Cardiac muscle cell (in vitro differentiated cells and primary cell): ENCODE results near the gene VWA2. TPM values are rescaled to one million over a fixed set of nuclear protein-coding genes. Genes with fewer than 3 reads are reported as not detected.

ENCODE experiments used
- DNase-seq, 2 donors: peaks; one replicate each; pipeline versions ENCODE4 v3.0.0 to v3.0.0-alpha.2; 2010 to 2017; ENCODE audit warnings: low read depth in 1 of 2, low spot score in 1 of 2
- H3K27ac ChIP-seq: fragments of 200-600 bp; sonication (generic); 2 replicates; pipeline ENCODE4 v1.5.1; 2016
- H3K27me3 ChIP-seq: fragments of 200-600 bp; sonication (generic); 2 replicates; pipeline ENCODE4 v1.6.0; 2016; ENCODE audit warnings: control low read depth
- H3K36me3 ChIP-seq: fragments of 200-600 bp; sonication (generic); 2 replicates; pipeline ENCODE4 v1.5.1; 2016; ENCODE audit warnings: control low read depth
- H3K4me1 ChIP-seq: fragments of 200-600 bp; sonication (generic); 2 replicates; pipeline ENCODE4 v1.8.1; 2017; ENCODE audit warnings: low read depth, mild to moderate bottlenecking, mixed run types
- H3K4me3 ChIP-seq: fragments of 200-600 bp; sonication (generic); 2 replicates; pipeline ENCODE4 v1.5.1; 2016; ENCODE audit warnings: mild to moderate bottlenecking
- H3K9me3 ChIP-seq: fragments of 200-600 bp; sonication (generic); 2 replicates; pipeline ENCODE4 v1.5.1; 2017; ENCODE audit warnings: low read depth, mild to moderate bottlenecking, control low read depth
- polyA plus RNA-seq: library from polyadenylated mRNA; unstranded; fragments of >200 nt; fragmentation: Nextera tagmentation; extraction: Ambion mirVana; gene quantifications from 2 replicates; pipeline ENCODE4 v1.2.1, GENCODE V29; 2016
- total RNA-seq: library from RNA; depleted of rRNA; stranded (reverse); fragments of >200 nt; gene quantifications from 2 replicates; pipeline ENCODE4 v1.2.3, GENCODE V29; 2016
- TF ChIP-seq, protein P1 (sequence below): IDR thresholded peaks from 2 replicates; pipeline ENCODE4 v1.5.1; 2012; ENCODE audit warnings: low read depth, mild to moderate bottlenecking, low read length

The VWA2 gene
- total and polyA plus RNA-seq, 2 experiments from 2014 or later = not detected

DNA sequence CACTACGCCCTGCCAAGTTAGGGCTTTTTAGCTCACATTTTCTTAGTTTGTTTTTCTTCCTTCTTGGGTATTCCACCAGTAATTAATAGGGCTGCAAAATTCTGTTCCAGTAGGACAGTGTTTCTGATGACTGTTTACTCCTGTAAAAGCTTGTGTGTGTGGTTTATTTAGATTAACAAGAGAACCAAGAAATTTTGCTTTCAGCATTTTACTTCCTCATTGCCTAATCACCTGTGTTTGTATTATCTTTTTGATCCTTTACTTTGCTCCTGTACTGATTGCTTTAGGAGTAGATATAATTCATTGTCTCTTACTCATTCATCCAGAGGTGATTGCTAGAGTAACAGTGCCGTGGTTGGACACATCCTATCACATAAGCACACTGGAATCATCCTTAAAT lies 32.2 kb upstream of the VWA2 start:
- H3K4me3 ChIP-seq = no peak overlapping the region
- H3K9me3 ChIP-seq = no peaks in the 10 kb centered on the region
- no peaks in the 10 kb centered on the region for H3K27me3 ChIP-seq
- no peak overlapping the region for H3K27ac ChIP-seq
- no peaks in the 10 kb centered on the region for H3K36me3 ChIP-seq
- no peak for DNase-seq
- TF ChIP-seq, protein P1, sequence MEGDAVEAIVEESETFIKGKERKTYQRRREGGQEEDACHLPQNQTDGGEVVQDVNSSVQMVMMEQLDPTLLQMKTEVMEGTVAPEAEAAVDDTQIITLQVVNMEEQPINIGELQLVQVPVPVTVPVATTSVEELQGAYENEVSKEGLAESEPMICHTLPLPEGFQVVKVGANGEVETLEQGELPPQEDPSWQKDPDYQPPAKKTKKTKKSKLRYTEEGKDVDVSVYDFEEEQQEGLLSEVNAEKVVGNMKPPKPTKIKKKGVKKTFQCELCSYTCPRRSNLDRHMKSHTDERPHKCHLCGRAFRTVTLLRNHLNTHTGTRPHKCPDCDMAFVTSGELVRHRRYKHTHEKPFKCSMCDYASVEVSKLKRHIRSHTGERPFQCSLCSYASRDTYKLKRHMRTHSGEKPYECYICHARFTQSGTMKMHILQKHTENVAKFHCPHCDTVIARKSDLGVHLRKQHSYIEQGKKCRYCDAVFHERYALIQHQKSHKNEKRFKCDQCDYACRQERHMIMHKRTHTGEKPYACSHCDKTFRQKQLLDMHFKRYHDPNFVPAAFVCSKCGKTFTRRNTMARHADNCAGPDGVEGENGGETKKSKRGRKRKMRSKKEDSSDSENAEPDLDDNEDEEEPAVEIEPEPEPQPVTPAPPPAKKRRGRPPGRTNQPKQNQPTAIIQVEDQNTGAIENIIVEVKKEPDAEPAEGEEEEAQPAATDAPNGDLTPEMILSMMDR = no peak
- no peaks in the 10 kb centered on the region for H3K4me1 ChIP-seq

DNA sequence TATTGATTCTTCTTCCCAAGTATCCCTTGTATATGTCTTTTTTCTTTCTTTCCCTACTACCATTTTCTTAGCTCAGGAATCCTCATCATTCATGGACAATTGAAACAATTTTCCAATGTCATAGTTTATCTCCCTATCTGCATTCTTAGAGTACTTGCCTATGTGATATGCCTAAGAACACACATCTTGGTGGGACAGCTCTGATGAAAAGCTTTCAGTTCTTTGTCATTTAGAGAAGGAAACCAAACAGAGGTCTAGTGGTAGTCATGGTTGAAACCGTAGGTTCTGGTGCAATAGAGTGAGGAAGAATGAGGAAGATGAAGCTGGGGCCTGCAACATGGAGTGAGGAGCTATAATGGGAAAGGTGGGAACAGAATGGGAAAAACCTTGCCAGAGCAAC lies 31.7 kb upstream of the VWA2 start:
- DNase-seq = no peak
- Histone ChIP-seq H3K27ac (no peak overlapping the region), H3K9me3 (no peaks in the 10 kb centered on the region), H3K27me3 (no peaks in the 10 kb centered on the region), H3K4me1 (no peaks in the 10 kb centered on the region), H3K36me3 (no peaks in the 10 kb centered on the region), H3K4me3 (no peak overlapping the region)
- TF ChIP-seq, protein P1 = no peak

GRCh38 chr10:114208351-114208750 lies 30.7 kb upstream of the VWA2 start:
- no peak overlapping the region for H3K27ac ChIP-seq

GRCh38 chr10:114212153-114212552 lies 26.9 kb upstream of the VWA2 start:
- TF ChIP-seq, protein P1 = no peak

More at GRCh38 chr10:114208351-114208750, 30.7 kb upstream of the VWA2 start:
- H3K36me3 ChIP-seq = no peaks in the 10 kb centered on the region
- no peak overlapping the region for H3K4me3 ChIP-seq
- no peaks in the 10 kb centered on the region for H3K4me1 ChIP-seq
- TF ChIP-seq, protein P1 = no peak
- no peaks in the 10 kb centered on the region for H3K27me3 ChIP-seq
- no peaks in the 10 kb centered on the region for H3K9me3 ChIP-seq
- peak in 1 of 2 donors; percentile 8 for DNase-seq

GRCh38 chr10:114215033-114215432 lies 24.0 kb upstream of the VWA2 start:
- Histone ChIP-seq H3K27me3 (no peaks in the 10 kb centered on the region), H3K9me3 (no peaks in the 10 kb centered on the region), H3K27ac (no peak overlapping the region), H3K4me1 (no peaks in the 10 kb centered on the region), H3K4me3 (no peak overlapping the region), H3K36me3 (no peaks in the 10 kb centered on the region)
- TF ChIP-seq, protein P1 = no peak
- DNase-seq = no peak

More at GRCh38 chr10:114212153-114212552, 26.9 kb upstream of the VWA2 start:
- DNase-seq = no peak
- no peak overlapping the region for H3K4me3 ChIP-seq
- no peak overlapping the region for H3K27ac ChIP-seq
- no peaks in the 10 kb centered on the region for H3K4me1 ChIP-seq
- no peaks in the 10 kb centered on the region for H3K27me3 ChIP-seq
- H3K9me3 ChIP-seq = no peaks in the 10 kb centered on the region
- no peaks in the 10 kb centered on the region for H3K36me3 ChIP-seq

DNA sequence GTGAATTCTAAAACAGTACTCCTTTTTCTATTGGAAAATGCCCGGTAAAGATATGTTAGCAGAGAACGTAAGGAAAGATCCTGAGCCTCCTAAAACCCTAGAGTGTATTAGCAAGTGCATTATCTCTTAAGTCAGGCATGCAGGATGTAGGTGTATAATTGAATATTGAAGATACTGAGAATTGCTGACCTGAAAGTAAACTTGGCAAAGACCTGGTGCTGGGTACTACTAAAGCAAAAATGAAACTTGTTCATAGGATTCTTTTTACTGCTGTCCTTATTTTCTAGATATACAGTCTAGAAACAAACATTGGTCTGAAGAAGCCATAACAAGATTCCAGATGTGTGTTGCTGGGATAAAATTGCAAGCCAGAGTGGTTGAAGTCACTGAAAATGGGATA lies 18.8 kb upstream of the VWA2 start:
- H3K4me3 ChIP-seq = no peak overlapping the region
- no peaks in the 10 kb centered on the region for H3K27me3 ChIP-seq
- H3K9me3 ChIP-seq = no peaks in the 10 kb centered on the region
- no peak for DNase-seq
- TF ChIP-seq, protein P1 = no peak
- H3K4me1 ChIP-seq = no peaks in the 10 kb centered on the region
- no peaks in the 10 kb centered on the region for H3K36me3 ChIP-seq
- no peak overlapping the region for H3K27ac ChIP-seq
